HCEC 1CT (cell line): ENCODE results near the gene GTPBP10.

Experiments
- DNase-seq: peaks from one replicate; pipeline ENCODE4 v3.0.0-alpha.2; 2017

GTPBP10 gene

GRCh38 chr7:90383861-90384260 is 37.3 kb downstream of the GTPBP10 start:
- peak; percentile 78 for DNase-seq

GRCh38 chr7:90384433-90384832 is 37.9 kb downstream of the GTPBP10 start:
- peak; percentile 78 for DNase-seq

DNA sequence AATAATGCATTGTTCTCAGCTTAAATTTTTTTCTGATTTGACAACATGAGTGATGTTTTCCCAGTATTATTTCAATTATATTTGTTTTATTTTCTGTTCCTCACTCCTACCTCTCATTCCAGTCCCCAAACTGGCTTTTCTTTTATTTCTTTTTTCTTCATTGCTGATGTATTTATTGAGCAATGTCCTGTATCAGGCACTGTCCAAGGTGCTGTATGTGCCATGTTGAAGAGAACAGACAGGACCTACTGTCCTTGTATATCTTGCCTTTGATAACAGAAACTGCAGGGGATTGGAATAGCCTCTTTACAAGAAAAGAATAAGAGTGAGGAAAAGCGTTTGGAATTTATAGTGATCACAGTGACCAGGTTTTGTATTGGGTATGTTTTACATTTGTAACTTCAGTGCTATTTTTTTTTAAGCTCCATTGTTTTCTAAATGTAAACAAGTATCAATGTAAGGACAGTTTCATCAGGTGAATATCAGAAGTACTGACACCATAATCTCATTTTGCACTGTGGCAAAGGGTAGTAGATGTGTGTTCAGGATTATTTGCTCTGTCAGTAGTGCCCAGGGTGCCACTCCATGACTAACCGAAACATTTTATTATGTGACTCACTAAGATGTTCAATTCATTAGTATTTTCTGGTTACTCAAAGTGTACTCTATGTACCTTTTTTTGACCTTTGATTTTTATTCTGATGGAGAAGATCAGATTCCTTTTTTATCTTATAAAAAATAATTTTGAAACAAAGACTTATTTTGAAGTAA is 41.1 kb downstream of the GTPBP10 start:
- DNase-seq, result peak; percentile 31

DNA sequence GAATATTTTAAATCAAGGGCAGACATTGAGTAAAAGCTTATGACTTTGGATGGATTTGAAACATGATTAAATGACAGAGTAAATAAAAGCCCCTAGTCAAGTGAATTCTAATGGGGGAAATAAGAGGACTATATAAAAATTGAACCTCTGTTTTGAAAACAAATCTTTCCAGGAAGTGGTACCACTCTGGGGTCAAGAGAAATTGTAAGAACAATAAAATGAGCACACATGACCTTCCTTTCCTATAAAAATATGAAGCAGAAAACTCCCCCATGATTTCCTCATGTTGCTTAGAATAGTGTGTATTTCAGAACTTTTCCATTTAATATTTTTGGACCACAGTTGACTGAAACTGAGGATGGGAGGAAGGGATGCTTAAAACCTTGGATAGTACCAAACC is 44.4 kb downstream of the GTPBP10 start:
- no peak for DNase-seq

DNA sequence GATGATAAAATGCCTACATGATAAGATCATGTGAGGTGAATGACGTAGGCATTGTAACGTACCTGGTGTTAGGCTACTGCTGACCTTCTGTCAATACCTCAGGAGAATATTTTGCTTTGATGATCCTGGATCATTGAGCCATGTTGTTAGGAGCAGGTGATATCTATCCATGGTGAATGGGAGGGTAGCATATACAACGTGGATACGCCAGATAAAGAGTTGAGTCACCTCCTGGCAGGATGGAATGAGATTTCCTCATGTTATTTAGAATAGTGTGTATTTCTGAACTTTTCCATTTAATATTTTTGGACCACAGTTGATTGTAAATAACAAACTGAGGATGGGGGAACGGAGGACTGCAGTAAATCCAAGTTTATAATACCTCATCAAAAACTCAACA is 45.0 kb downstream of the GTPBP10 start:
- no peak for DNase-seq

GRCh38 chr7:90396420-90396819 is 49.9 kb downstream of the GTPBP10 start:
- no peak for DNase-seq

- DNase-seq, result peak; percentile 82
Measured at GRCh38 chr7:90401989-90402388, 55.5 kb downstream of the GTPBP10 start.

GRCh38 chr7:90402785-90403173 is 56.3 kb downstream of the GTPBP10 start:
- DNase-seq, result no peak

DNA sequence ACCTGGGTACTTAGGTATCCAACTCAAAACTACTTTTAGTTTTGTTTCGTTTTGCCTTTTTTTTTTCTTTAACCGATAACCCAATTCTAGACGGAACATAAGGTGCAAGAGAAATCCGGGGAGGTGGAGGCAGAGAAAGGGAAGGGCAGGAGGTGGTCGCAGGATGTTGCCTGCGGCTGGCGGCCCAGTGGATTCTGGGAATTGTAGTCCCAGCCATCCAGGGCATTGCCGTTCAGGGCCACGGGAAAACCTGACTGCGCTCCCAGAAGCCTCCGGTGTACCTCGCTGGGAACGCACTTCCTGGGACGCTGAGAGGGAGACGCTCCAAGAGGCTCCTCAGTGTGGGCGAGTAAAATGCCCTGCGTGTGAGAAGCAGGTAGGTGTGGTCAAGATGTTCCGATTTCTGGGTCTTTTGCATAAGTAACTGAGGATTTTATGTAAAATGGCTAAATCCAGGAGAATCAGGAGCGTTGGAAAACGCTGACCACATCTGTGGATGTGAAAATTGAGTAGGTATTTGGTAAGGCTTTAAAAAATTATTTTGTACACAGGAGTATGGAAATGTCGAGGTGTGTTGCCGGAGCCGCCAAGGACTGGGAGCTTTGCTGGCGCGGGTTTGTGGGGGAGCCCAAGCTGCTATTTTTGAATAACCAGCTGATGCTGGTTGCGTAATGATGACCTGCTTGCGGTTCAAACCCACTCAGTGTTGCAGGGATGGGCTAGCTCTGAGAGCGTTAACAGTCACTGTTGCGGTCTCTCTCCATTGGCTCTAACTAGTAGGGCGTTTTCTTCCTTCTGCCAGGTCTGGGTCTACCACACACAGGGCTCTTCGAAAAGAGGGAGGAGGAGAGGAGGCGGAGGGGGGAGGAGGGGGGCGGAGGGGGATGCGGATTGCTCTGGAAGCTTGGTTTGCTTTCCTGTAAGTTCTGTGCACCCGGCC is 56.9 kb downstream of the GTPBP10 start, which contains the start of gene CLDN12:
Gene CLDN12 (plus strand): TSS at position 288 of the 940 bp plus-strand sequence. CDS start 9,216 bp downstream, outside the sequence.
- DNase-seq, result peak; percentile 99

DNA sequence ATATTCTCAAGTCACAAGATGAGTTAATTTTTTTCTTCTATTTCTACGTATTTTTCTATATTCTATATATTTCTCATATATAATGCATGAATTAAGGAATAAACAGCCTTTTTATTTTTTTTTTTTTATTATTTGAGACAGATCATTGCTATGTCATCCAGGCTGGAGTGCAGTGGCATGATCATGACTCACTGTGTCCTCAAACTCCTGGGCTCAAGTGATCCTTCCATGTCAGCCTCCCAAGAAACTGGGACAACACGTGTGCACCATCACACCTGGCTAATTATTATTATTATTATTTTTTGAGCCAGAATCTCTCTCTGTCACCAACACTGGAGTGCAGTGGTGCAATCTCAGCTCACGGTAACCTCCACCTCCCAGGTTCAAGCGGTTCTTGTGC is 58.3 kb downstream of the GTPBP10 start:
- peak; percentile 53 for DNase-seq

GRCh38 chr7:90407484-90407821 is 60.9 kb downstream of the GTPBP10 start:
- DNase-seq, result no peak

GRCh38 chr7:90408142-90408541 is 61.6 kb downstream of the GTPBP10 start:
- DNase-seq, result no peak

DNA sequence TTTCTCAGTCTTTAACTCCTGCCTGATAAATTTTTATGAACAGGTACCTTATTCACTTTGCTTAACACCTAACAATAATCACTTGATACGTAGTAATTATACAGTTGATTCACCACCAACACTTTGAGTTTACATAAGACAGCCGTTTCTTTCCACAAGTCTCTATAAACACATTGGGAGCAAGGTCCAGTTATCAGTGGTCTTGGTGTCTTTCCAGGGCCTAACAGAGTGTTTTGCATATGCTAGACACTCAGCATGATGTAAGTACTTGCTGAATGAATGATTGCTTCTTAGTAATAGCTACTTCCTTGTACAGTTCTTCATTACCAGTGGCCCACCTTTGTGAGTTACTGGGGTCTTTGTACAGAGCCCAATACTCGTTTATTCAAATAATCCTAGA is 63.2 kb downstream of the GTPBP10 start:
- DNase-seq, result no peak

DNA sequence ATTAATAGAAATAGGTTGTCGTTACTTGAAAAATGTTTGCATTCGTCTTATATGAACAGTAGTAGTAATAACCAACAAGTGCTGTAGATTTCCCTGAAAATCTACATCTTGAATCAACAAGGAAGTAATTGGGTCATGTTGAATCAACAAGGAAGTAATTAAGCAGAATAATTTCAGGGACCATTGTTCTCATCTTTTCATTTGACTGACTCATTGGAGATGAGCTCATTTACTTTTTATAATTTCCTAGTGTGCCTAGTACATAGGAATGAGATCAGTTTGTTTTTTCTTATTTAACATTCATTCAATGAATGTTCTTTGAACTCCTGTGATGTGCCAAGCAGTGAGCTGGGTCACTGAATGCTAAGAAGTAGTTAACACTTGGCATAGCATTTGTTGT is 65.0 kb downstream of the GTPBP10 start:
- DNase-seq, result peak; percentile 49

GRCh38 chr7:90412458-90413184 is 66.1 kb downstream of the GTPBP10 start:
- DNase-seq, result no peak

GRCh38 chr7:90413185-90413528 is 66.6 kb downstream of the GTPBP10 start:
- no peak for DNase-seq

DNA sequence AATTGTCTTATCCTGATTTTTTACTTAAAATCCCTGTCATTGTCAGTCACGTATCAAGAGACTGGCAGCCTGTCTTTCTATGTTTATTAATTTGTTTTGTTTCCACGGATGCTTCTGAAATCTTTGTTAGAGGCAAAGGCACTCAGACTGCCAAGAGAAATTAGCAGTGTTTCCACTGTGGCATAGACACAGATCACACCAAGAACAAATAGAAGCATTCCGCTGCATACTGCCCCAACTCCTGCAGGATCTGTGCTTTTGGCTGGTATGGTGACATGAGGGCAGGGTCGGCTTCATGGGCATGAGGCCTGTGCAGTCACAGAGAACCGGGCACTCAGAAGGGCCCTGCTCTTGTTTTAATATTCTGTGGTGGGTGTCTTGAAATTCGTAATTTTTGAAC is 75.1 kb downstream of the GTPBP10 start:
- DNase-seq, result no peak

- no peak for DNase-seq
Measured at GRCh38 chr7:90424720-90425119, 78.2 kb downstream of the GTPBP10 start.

DNA sequence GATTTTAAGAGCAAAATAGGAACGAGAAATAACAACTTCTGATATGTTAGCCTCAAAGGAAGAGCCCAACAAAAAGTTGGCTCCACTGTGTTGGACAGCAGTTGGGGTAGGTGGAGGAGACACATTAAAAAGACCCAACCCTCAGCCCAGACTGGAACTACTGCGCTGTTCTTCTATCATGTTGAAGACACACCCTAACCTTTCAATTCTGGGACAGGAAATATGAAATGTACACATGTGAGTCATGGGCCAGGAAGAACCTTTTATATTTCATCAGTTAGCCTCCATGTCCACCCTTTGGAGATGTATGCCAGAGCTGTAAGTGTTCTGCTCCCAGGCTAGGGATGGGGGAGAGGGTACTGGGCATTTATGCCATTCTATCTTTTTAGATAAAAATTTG is 78.9 kb downstream of the GTPBP10 start:
- DNase-seq, result peak; percentile 38

DNA sequence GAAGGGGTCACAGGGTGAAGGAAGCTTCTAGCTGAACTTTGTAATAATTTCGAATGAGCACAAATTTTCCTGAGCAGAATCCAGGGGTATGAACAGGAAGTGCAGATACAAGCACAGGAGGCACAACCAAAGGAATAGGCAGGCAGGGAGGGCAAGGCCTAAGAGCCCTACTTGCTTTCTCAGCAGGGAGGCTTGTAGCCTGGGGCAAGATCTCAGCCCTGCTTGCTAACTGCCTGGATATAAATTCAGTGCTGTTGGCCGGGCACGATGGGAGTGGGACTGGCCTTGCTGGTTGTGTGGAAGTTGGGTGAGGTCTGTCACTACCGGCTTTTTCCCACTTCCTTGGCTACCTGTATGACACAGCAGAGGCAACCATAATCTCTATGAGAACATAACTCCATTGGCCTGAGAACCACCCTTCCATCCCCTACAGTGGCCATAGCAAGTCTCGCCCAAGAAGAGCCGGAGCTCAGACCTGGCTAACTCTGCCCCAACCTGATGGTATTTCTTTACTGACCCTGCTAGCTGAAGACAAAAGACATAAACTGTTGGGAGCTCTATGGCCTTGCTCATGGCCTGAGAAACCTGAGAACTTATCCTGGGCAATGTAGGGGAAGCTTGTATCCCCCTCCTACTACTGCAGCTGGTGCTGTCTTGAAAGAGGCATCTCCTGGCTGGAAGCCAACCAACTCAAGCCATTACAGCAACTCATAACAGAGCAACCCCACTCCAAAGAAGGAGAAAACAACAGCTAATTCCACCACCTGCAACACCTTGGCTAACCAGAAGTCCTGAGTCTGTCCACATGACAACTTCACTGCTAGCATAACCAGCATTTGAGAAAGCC is 84.3 kb downstream of the GTPBP10 start:
- DNase-seq, result no peak

GRCh38 chr7:90432752-90433151 is 86.2 kb downstream of the GTPBP10 start:
- no peak for DNase-seq

DNA sequence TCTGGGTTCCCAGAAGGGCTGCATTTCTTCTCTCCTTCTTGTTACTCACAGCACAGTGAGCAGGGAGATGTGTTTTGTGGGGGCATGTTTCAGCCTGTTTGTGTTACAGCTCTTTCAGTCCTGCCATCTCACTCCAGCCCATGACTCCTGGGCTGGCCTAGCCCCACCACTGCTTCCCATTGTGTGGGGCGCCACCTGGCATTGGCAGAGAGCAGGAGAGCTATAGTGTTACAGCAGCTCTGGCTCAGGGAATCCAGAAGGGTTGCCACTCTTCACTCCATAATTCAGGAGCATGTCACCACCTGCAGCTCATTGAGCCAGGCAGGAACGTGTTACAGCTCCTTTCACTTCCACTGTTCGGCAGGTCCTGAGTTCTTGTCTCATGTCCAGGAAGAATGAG is 86.7 kb downstream of the GTPBP10 start:
- DNase-seq, result no peak
